GM12874 (cell line): ENCODE results near the gene ATP13A3.

Source experiments
- CTCF ChIP-seq: IDR thresholded peaks from 2 replicates; pipeline ENCODE4 v1.5.1; 2011; ENCODE audit warnings: low read depth, mild to moderate bottlenecking, control low read depth, low read length, moderate library complexity; ENCODE audit not compliant: insufficient read depth

Gene ATP13A3

DNA sequence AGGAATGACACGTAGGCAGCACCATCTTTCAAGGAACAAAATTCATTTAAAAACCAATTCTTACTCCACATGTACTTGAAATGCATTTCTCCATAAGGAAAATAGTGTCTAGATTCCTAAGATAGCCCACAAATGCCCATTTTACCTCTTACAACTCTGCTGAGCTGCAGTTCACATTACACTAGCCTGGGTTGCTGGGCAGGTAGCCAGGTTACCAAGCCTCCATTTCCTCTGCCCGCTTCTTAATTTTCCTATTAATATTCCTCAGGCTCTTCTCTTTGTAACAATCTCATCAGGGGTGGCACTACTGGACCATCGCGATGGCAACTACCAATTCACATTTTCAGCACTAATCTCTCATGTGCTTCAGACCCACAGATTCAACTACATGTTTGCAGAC is 10.8 kb downstream of the ATP13A3 start:
- no peak for TF ChIP-seq CTCF

- TF ChIP-seq CTCF = no peak
These were observed 11.5 kb downstream of the ATP13A3 start for GRCh38 chr3:194475138-194475932.

DNA sequence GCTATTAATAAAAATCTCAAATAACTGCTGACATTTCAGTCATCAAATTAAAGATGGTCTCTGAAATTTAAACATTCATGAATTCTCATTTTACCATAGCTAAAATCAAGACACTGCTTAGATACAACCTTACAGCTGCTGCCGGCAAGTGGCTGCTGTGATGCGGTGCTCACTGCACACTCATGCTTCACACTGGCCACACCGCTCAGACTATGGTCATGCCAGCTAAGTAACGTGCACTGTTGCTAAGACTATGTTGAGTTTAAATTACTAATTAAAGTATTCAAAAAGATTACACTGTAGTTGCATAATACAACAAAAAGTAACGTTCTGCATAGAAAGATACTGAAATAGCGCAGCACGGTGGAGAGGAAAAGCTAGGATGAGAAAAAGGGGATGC is 12.1 kb downstream of the ATP13A3 start:
- TF ChIP-seq CTCF = no peak

DNA sequence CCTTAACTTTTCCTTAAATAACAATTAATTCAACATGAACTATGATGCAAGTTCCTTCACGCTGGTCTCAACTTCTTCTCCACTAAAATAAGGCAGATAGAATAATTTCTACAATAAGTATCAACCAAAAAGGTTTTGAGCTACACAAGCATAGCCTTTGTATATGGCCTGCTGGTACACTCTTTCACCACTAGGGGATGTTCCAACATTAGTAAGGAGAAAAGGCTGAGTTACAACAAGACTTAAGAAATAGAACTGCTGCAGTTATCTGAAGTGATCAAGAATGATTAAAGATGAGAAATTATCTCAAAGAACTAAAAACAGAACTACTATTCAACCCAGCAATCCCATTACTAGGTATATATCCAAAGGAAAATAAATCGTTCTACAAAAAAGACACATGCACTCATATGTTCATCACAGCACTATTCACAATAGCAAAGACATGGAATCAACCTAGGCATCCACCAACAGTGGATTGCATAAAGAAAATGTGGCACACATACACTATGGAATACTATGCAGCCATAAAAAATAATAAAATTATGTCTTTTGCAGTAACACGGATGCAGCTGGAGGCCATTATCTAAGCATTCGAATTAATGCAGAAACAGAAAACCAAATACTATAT is 14.4 kb downstream of the ATP13A3 start:
- peak; percentile 88 for TF ChIP-seq CTCF

DNA sequence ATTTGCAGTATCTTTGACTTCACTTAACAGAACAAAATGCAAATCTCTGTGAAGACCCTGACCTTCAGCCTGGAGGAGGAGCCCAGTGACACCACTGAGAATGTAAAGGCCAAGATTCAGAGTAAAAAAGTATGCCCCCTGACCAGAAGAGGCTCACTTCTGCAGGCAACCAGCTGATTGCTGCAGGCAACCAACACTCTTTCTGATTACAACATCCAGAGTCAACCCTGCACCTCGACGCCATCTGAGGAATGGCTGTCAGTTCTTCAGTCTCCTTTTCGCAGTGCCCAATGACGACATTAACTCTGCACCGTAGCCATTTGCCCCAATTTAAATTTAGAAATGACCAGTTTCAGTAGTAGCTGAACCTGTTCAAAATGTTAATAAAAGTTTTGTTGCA is 14.9 kb downstream of the ATP13A3 start:
- no peak for TF ChIP-seq CTCF

- no peak for TF ChIP-seq CTCF
These were observed 16.2 kb downstream of the ATP13A3 start for GRCh38 chr3:194470615-194471014.

- TF ChIP-seq CTCF = no peak
These were observed 16.8 kb downstream of the ATP13A3 start for GRCh38 chr3:194469977-194470376.
